Stimulated activated CD4-positive, alpha-beta T cell treated with anti-CD3 and anti-CD28 coated beads, Interleukin-15, amount 100 ng/mL, for 1 hour (primary cell): ENCODE data around the gene C6orf89.
"Not testable (repeated sequence)": the region's sequence is repeated elsewhere in the genome, so short reads cannot be mapped to it uniquely, and the experiment has no call there.

Source experiments
- DNase-seq, 2 donors: peaks; one replicate each; pipeline ENCODE4 v3.0.0-alpha.2; 2020; ENCODE audit warnings: low read depth in 1 of 2, low spot score in 1 of 2

Gene C6orf89

GRCh38 chr6:36886950-36887618 is 1.3 kb downstream of the C6orf89 start:
- DNase-seq = no peak

DNA sequence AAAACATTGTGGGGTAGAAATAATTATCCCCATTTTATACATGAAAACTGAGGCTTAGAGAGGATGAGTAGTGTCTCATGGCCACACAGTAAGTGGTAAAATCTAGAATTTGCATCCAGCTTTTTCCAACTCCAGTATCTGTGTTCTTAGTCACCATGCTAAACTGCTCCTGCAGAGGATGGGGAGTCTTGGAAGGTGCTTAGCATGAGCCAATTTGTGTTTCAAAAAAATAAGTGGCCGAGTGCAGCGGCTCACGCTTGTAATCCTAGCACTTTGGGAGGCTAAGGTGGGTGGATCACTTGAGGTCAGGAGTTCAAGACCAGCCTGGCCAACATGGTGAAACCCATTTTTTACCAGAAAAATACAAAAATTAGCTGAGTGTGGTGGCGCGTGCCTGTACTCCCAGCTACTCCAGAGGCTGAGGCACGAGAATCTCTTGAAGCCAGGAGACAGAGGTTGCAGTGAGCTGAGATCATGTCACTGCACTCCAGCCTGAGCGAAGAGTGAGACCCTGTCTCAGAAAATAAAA is 2.4 kb downstream of the C6orf89 start:
- DNase-seq = no peak

DNA sequence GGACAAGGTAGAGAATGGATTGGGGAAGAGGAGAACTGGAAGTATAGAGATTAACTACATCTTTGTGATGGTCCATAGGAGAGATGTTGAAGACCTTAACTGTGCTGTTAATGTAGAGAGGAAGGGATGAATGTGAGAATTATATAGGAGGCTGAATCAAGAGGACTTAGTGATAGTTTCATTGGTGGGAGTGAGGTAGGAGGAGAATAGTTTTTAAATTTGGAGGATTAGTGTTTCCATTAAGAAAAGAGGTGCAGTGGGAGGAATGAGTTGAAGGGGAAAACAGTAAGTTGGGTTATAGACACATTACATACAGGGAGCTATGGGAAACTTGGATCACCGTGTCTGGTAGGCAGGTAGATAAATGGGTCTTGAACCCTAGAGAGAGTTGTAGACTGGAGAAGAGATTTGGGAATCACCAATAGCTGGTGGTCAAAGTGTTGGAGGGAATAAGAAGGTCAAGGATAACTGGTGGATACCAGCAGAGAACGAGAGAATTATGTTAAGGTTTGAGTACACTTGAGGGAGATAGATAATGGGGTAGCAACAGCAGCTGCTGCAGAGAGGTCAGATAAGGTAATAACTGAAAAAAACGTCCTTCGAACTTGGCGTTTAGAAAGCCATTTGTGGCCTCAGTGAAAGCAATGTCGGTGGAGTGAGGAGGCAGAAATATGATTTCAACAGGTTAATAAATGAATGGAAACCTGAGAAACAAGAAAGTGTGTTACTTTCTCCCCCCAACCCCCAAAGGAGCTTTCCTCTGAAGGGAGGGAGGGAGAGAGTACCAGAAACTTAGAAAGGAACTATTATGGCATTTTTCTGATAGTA is 3.1 kb downstream of the C6orf89 start:
- no peak for DNase-seq

GRCh38 chr6:36890112-36890663 is 4.4 kb downstream of the C6orf89 start:
- DNase-seq = no peak

- DNase-seq = not testable (repeated sequence)
These were observed 5.4 kb downstream of the C6orf89 start for GRCh38 chr6:36891153-36891552.

DNA sequence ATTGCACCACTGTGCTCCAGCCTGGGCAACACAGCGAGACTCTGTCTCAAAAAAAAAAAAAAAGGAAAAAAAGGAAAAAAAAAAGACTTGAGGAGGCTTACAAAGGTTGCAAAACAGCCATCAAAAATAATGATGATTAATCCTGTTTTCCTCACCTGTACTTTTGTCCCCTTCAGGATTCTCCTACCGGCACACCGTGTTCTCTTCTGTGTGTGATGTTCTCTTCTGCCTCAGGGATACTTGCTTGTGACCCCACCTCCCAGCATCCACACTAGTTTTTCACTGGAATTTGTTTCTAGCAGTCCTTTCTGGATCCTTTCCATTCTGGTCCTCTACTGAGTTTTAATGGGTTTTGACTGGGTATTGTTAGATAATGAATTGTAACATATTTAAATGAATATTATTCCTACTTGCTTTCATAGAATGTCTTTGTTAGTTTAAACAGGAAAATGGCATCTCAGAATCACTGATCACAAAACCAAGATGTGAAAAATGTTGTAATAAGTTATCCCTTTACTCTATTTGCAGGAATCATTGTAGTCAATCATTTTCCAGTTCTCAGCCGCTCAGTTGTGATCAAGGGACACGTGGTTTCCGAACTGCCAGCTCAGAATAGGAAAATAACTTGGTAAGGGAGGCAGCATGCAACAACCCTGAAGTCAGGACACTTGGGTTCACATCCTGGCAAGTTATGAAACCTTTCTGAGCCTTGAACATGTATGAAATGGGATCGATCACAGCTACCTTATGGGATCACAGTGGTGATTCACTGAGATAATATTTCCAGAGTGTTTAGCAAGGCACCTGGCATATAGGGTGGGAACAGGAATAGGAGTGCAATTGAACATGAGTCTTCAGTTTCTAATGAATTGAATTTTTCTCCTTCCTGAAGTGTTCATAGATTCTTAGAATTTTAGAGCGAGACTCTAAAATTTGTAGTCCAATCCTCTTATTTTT is 8.5 kb downstream of the C6orf89 start:
- DNase-seq = no peak

DNA sequence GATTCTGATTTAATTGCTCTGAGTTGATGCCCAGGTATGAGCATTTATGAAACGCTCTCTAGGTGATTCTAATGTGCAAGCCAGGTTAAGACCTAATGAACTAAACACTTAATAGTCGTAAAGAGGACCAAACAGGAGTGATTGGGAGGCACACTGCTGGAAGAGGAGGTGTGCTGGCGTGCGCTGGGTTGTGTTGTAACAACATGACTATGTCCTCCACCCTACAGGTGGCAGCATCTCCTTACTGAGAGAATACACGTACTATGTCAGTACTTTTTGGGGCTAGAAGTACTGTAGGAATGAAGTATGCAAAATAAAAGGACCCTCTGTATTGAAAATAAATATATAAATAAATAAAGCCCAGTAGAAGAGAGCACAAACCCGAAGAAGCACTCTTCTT is 11.9 kb downstream of the C6orf89 start:
- no peak for DNase-seq

- DNase-seq = no peak
These were observed 18.4 kb downstream of the C6orf89 start for GRCh38 chr6:36904114-36904513.

- DNase-seq = no peak
These were observed 19.2 kb downstream of the C6orf89 start for GRCh38 chr6:36904851-36905393.

DNA sequence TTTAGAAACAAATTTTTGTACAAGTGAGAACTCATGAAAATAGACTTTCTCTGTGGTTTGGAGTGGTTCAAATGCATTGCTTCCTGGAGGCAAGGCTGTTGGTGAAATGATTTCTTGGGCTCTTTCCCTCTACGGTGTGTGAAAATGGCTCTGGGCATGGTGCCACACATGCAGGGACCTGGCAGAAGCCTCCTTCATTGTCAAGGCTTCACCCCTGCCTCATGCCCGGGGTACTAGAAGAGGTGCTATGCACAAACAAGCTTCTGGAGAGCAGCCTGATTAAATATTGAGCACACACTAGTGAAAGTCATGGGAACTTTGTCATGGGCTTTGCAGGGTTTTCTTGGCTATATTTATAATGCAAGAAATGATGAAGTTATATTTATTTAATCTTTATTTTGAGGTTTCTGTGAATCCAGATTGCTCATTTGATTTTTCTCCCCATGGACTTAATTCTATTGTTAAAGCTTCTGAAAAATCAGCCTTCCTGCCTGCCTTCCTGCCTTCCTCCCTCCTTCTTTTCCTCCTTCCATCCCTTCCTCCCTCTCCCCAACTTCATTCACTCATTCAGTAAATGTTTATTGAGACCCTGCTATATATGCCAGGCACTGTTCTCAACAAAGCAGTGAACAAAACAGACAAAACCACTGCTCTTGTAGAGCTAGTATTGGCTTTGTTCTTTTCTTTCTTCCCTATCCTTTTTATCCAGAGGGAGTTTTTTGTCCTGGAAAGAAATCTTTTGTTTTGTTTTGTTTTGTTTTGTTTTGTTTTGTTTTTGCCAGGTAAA is 21.0 kb downstream of the C6orf89 start:
- DNase-seq = no peak

DNA sequence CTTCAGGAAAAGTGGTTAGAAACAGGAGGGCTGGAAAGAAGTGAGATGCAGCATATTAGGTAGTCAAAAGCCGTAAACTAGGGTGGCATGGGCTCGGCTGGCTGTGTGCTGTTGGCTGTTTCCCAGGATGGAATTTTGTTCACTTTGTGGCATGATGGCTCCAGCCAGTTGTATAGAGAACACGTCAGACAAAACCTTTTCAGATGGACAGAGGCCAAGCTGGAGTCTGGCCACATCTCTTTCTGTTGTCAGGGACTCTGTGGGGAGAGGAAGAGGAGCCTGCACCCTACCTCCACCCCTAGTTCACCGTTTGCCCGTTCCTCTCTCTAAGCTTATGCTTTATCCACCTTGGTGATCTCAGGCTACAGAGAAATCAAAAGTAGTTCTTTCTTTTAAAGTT is 22.0 kb downstream of the C6orf89 start:
- no peak for DNase-seq

DNA sequence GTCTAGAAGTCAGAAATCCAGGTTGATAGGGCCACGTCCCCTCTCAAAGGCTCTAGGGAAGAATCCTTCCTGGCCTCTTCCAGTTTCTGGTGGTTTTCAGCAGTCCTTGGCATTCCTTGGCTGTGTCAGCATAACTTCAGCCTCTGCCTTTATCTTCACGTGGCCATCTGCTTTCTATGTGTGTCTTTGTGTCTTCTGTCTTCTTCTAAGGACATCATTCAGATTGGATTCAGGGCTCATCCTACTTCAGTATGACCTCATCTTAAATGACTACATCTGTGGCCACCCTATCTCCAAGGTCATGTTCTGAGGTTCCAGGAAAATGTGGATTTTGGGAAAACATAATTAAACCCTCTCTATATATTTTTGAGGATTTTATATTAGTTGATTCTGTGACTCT is 23.0 kb downstream of the C6orf89 start:
- no peak for DNase-seq

- no peak for DNase-seq
These were observed 26.3 kb downstream of the C6orf89 start for GRCh38 chr6:36912030-36912454.

DNA sequence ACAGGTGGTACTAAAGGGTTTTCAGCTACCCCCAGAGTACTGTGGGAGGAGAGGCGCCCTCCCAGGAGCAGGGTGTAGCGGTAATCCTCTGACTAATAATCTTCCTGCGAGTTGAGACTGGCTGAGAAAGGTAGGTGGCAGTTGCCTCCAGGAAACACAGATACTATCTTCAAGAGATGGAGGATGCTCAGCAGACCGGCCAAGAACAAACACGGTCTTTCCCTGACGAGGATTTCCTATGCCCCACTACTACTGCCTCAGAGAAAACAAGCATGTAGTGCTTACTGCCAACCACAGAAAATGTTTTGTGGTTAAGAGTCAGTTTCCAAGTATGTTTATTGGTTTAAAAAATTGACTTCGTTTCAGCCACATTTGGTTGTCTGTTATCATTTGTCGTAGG is 26.8 kb downstream of the C6orf89 start:
- peak; percentile 18 to 38 for DNase-seq

DNA sequence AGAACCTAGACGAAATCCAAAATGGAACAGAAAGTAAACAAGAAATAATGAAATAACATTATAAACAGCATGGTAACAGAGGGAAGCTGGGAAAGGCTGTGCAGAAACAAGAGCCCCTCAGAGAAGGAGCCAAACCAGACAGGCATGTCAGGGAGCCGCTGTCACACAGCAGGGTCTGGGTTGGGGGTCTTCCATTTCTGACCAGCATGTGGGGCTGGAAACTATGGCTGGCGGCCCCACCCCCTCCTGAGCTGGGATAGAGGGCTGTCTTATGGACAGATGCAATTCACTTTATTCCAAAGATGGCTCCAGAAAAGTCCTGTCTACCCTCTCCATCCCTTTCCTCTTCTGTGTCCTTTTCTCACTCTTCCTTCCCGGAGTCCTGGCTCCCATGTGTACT is 27.3 kb downstream of the C6orf89 start:
- DNase-seq = no peak

GRCh38 chr6:36914227-36914794 is 28.6 kb downstream of the C6orf89 start:
- DNase-seq = peak in 1 of 2 donors; percentile 13

- DNase-seq = no peak
These were observed 29.8 kb downstream of the C6orf89 start for GRCh38 chr6:36915599-36915998.

GRCh38 chr6:36916126-36916525 is 30.4 kb downstream of the C6orf89 start:
- DNase-seq = no peak

DNA sequence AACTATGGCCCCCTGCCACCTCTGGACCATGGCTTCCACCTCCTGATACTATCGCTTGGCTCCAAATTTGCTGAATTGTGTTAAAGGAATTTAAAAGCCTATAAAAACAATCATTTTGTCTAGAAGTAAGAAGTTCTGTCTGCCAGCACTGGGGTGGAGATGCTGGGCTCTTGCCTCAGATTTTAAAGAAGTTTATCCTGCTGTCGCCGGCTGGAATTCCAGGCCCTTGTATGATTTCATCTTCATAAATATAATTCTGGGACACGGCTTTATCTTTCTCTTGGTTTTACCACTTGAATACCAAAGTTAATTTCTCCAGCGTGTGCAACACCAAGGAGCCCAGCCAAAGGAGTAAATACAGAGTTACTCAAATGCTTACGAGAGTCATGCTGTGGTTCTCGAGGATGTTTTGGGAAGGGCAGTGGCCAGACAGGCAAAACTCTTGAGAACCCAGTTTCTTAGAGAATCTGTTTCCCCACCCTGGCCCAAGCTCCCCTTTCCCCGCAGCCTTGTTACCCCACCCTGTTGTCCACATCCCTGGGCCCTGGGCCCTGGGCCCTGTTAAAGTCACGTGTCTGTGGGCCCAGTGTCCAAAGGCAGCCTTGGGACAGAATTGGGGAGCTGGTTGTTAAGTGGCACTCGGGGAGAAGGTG is 31.9 kb downstream of the C6orf89 start:
- DNase-seq = no peak
